Measurements from ENCODE around the gene ARG2. TPM values are rescaled to one million over a fixed set of nuclear protein-coding genes. Genes with fewer than 3 reads are reported as not detected.

ARG2 gene
- total and polyA plus RNA-seq, 2 of the 4 experiments (the other 2 are of a cell fraction): 1.1 to 2.5 TPM

DNA sequence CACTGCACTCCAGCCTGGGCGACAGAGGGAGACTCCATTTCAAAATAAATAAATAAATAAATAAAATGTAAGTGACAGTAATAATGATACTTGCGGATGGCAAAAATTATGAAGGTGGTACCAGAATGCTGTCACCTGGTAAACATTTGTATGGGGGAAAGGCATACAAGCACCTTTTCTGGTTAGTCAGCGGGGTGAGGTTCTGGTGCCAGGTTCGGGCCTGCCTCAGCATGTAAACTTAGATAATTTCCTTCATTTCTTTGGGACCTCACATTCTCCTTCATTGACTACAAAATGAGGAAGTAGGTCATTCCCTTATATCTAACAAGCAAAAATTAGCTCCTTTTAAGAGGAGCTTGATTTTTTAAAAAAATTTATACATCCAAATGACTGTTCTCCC is 43.9 kb downstream of the ARG2 start (continued):
- TF ChIP-seq CHD1 (IDR thresholded peaks at IDR 0.05; ENCODE audit: low read depth, low read length) (no peak), MAFK (IDR thresholded peaks at IDR 0.05; ENCODE audit: low read depth, low read length) (no peak)

DNA sequence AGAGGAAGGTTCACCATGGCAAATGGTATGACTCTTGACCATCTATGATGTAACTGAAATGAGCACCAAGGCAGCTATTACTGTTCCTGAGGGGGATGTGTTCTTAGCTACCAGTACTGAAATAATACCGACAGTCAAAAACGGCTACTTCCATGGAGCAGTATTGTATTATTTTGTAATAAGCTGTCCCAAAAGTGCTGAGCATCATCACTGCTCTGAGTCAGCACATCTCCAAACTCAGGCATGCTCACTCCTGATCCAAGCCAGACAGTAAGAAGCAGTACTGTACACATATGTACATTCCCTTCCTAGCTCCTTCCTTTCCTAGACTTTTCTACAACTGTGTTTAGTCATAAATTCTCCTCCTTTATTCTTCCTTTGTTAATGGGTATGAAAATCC is 46.1 kb downstream of the ARG2 start:
- Histone ChIP-seq H3K79me1 (ENCODE audit: low read depth in 1 of 2, low read length in 2 of 2) (peaks cover 2 to 64% of the 10 kb centered on the region in 2 experiments; a peak in 2 of 4 replicates), H2AFZ (replicated peaks; ENCODE audit: low read length, poor library complexity) (no peak overlapping the region), H3K27me3 (ENCODE audit: control insufficient read depth, insufficient read depth, low read length) (no peaks in the 10 kb centered on the region), H3K14ac (replicated peaks; ENCODE audit: low read depth, low read length) (no peak overlapping the region), H3K27ac (ENCODE audit: insufficient read depth, low read length) (no peak overlapping the region), H3K4me1 (ENCODE audit: control insufficient read depth, insufficient read depth, low read length) (peaks cover 5% of the 10 kb centered on the region), H3K4me3 (ENCODE audit: insufficient read depth, low read depth, low read length) (no peak overlapping the region), H4K20me1 (ENCODE audit: insufficient read depth, low read length) (peaks cover 53% of the 10 kb centered on the region), H3K9me1 (ENCODE audit: insufficient read depth, low read length) (0 out of 2 replicates have a peak, but pooled peaks cover 6% of the 10 kb centered on the region), H3K4me2 (ENCODE audit: low read depth, low read length) (no peak overlapping the region), H2AK5ac (ENCODE audit: low read depth, low read length) (no peak overlapping the region), H2BK20ac (ENCODE audit: low read depth, low read length) (no peak overlapping the region), H3K9ac (ENCODE audit: low read depth, low read length) (no peak overlapping the region), H2BK120ac (ENCODE audit: low read depth, low read length) (no peak overlapping the region), H3K36me3 (ENCODE audit: control insufficient read depth, insufficient read depth, low read length) (peaks cover 4% of the 10 kb centered on the region; the same call in 1 of the 2 replicates), H4K8ac (ENCODE audit: low read depth in 2 of 2, low read length in 2 of 2) (no peak overlapping the region), H3K56ac (ENCODE audit: extremely low read depth, insufficient read depth, low read length) (no peak overlapping the region), H2BK15ac (ENCODE audit: low read depth, low read length) (no peak overlapping the region), H3K18ac (ENCODE audit: low read depth, low read length) (no peak overlapping the region), H4K5ac (ENCODE audit: low read depth, low read length) (no peak overlapping the region), H2BK5ac (ENCODE audit: low read depth, low read length, poor library complexity, severe bottlenecking) (no peak overlapping the region), H4K91ac (ENCODE audit: insufficient read depth, low read depth, low read length) (no peak overlapping the region), H2AK9ac (replicated peaks; ENCODE audit: low read depth, low read length, poor library complexity) (no peak overlapping the region), H3K4ac (ENCODE audit: low read depth, low read length) (no peak overlapping the region), H3K23ac (ENCODE audit: low read depth, low read length) (no peak overlapping the region), H3K9me3 (ENCODE audit: control insufficient read depth, insufficient read depth, low read length) (no peaks in the 10 kb centered on the region)
- dilution Hi-C loops (cut with HindIII; ENCODE audit: low sequenced_read_pairs, unreplicated experiment) (no loop called here), intact Hi-C loops (cut with micrococcal nuclease) (loop anchor here (5.0 kb wide), 2 partner anchors 64 to 139 kb away; partner anchors contain the start of gene PIGH), in situ Hi-C loops (cut with MboI; ENCODE audit: low sequenced_read_pairs) (loop anchor here (5.0 kb wide), 1 partner anchor 44 kb away; no protein-coding TSS in a partner anchor)
- TF ChIP-seq MAFK (IDR thresholded peaks at IDR 0.05; ENCODE audit: low read depth, low read length) (peak; percentile 87), POLR2A (IDR thresholded peaks at IDR 0.05; ENCODE audit: low read depth, low read length) (no peak), RFX5 (IDR thresholded peaks at IDR 0.05; ENCODE audit: low read depth, low read length) (no peak), CHD1 (IDR thresholded peaks at IDR 0.05; ENCODE audit: low read depth, low read length) (no peak), SMC3 (IDR thresholded peaks at IDR 0.05; ENCODE audit: low read depth, low read length) (no peak), FOS (IDR thresholded peaks at IDR 0.05; ENCODE audit: low read depth, low read length) (no peak), NFE2L2 (IDR thresholded peaks at IDR 0.05; ENCODE audit: low read depth, low read length) (peak; percentile 55; the same call in 1 of the 2 replicates), RCOR1 (IDR thresholded peaks at IDR 0.05; ENCODE audit: insufficient replicate concordance, low read length) (no peak), RAD21 (IDR thresholded peaks at IDR 0.05; ENCODE audit: low read length) (no peak), CEBPB (IDR thresholded peaks at IDR 0.05; ENCODE audit: low read depth, low read length) (no peak)
- TF ChIP-seq, protein P1, sequence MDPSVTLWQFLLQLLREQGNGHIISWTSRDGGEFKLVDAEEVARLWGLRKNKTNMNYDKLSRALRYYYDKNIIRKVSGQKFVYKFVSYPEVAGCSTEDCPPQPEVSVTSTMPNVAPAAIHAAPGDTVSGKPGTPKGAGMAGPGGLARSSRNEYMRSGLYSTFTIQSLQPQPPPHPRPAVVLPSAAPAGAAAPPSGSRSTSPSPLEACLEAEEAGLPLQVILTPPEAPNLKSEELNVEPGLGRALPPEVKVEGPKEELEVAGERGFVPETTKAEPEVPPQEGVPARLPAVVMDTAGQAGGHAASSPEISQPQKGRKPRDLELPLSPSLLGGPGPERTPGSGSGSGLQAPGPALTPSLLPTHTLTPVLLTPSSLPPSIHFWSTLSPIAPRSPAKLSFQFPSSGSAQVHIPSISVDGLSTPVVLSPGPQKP (IDR thresholded peaks at IDR 0.05; ENCODE audit: borderline replicate concordance, low read depth, low read length): no peak
- TF ChIP-seq, protein P2, sequence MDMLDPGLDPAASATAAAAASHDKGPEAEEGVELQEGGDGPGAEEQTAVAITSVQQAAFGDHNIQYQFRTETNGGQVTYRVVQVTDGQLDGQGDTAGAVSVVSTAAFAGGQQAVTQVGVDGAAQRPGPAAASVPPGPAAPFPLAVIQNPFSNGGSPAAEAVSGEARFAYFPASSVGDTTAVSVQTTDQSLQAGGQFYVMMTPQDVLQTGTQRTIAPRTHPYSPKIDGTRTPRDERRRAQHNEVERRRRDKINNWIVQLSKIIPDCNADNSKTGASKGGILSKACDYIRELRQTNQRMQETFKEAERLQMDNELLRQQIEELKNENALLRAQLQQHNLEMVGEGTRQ (IDR thresholded peaks at IDR 0.05; ENCODE audit: low read depth, low read length): no peak
- TF ChIP-seq, protein P3, sequence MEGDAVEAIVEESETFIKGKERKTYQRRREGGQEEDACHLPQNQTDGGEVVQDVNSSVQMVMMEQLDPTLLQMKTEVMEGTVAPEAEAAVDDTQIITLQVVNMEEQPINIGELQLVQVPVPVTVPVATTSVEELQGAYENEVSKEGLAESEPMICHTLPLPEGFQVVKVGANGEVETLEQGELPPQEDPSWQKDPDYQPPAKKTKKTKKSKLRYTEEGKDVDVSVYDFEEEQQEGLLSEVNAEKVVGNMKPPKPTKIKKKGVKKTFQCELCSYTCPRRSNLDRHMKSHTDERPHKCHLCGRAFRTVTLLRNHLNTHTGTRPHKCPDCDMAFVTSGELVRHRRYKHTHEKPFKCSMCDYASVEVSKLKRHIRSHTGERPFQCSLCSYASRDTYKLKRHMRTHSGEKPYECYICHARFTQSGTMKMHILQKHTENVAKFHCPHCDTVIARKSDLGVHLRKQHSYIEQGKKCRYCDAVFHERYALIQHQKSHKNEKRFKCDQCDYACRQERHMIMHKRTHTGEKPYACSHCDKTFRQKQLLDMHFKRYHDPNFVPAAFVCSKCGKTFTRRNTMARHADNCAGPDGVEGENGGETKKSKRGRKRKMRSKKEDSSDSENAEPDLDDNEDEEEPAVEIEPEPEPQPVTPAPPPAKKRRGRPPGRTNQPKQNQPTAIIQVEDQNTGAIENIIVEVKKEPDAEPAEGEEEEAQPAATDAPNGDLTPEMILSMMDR (conservative IDR thresholded peaks at IDR 0.05; ENCODE audit: low read depth, low read length): no peak
- ATAC-seq (ENCODE audit: low read depth) (peak; percentile 89), DNase-seq (peak; percentile 75)
- BruUV-seq (replicated peaks): no TSS peak
- CTCF ChIA-PET: interaction anchor here (0.8 to 3.4 kb wide), 3 partner anchors 45 to 84 kb away, joined by 3 to 18 read pairs (median 3); partner anchors contain the start of gene ARG2
- POLR2A ChIA-PET (ENCODE audit: unreplicated experiment): no interaction called here
- WGBS, 2 experiments (ENCODE audit: extremely low coverage in 2 of 2, insufficient read length in 1 of 2): no CpG with 5 or more reads among the region's 2 CpGs

Measured in IMR-90 (cell line).